ENCODE results near the gene SPPL3. TPM values are rescaled to one million over a fixed set of nuclear protein-coding genes. Genes with fewer than 3 reads are reported as not detected.

SPPL3 gene
- total and polyA plus RNA-seq, 4 donors = 18.9 to 108 (median 67.8) TPM

DNA sequence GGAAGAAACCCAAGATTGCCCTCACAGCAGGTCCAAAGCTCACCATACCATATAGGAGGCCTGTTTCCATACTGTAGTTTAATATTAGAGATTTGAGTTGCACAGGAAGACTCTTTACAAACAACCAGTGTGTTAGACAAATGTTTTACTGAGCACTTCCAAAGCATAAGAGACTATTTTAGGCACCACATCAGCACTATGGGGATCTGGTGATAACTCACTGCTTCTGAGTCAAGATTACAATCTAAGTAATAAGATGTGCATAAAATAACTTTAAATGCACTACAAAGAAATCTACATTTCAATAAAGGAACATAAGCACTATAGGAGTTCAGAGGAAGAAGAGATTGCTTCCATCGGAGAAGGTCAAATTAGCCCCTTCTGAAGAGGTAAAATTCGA lies 71.4 kb downstream of the SPPL3 start:
- DNase-seq (ENCODE audit: low read depth in 4 of 6, low spot score in 6 of 6) = no peak
- 96% methylated on average over 2 of the region's 2 CpGs for WGBS (ENCODE audit: insufficient coverage)
- Histone ChIP-seq H3K27me3 (ENCODE audit: control insufficient read depth, insufficient read depth, low read length) (no peaks in the 10 kb centered on the region), H3K9me3 (ENCODE audit: control insufficient read depth, insufficient read depth, low read length) (no peaks in the 10 kb centered on the region), H3K36me3 (ENCODE audit: control insufficient read depth, insufficient read depth, low read length) (no peaks in the 10 kb centered on the region), H3K4me1 (ENCODE audit: control insufficient read depth, insufficient read depth, low read length) (peaks cover 7% of the 10 kb centered on the region), H3K27ac (ENCODE audit: low read depth, low read length) (no peak overlapping the region), H3K4me3 (ENCODE audit: low read depth, low read length) (no peak overlapping the region)

DNA sequence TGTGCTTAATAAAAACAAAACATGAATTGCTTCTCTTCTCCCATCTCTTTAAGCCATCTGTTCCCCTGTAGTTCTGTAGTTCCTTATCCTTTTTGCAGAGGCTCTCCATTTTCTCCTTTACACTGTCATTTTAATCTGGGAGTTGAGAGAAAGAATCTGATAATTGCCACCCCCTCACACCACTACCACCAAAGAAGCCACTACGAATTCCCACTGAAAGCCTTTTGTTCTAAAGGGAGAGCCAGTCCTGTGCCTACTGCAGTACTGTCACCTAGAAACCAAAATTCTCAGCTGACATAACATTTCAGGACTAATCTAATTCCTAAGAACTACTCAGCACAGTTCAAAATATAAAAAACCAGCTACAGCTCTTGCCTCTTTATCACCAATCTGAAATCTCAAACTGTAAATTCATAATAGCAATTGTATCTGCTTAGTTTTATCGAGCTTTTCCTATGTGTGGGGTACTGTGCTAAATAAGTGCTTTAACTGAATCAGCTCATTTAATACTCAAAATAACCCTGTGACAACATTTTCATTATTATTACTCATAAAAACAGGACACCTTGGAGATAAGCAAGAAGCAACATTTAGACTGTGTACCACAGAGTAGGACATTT lies 72.4 kb downstream of the SPPL3 start:
- no peaks in the 10 kb centered on the region for H3K9me3 ChIP-seq (ENCODE audit: control insufficient read depth, insufficient read depth, low read length)
- H3K4me1 ChIP-seq (ENCODE audit: control insufficient read depth, insufficient read depth, low read length) = peaks cover 7% of the 10 kb centered on the region
- DNase-seq (ENCODE audit: low read depth in 4 of 6, low spot score in 6 of 6) = no peak
- H3K27ac ChIP-seq (ENCODE audit: low read depth, low read length) = no peak overlapping the region
- H3K36me3 ChIP-seq (ENCODE audit: control insufficient read depth, insufficient read depth, low read length) = no peaks in the 10 kb centered on the region
- no peaks in the 10 kb centered on the region for H3K27me3 ChIP-seq (ENCODE audit: control insufficient read depth, insufficient read depth, low read length)
- no peak overlapping the region for H3K4me3 ChIP-seq (ENCODE audit: low read depth, low read length)
- WGBS (ENCODE audit: insufficient coverage) = 13% methylated on average over 1 of the region's 2 CpGs

DNA sequence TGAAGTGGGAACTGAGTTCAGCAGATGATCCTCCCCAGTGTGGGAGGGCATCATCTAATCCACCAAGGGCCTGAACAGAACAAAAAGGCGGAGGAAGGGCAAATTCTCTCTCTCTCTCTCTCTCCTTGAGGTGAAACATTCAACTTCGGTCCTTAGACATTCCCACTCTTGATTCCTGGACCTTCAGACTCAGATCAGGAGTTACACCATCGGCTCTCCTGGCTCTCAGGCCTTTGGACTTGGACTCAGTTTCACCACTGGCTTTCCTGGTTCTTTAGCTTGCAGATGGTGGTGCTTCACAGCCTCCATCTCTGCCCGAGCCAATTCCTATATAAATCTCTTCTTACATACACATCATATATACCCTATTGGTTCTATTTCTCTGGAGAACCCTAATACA lies 73.2 kb downstream of the SPPL3 start:
- no peak overlapping the region for H3K4me3 ChIP-seq (ENCODE audit: low read depth, low read length)
- H3K9me3 ChIP-seq (ENCODE audit: control insufficient read depth, insufficient read depth, low read length) = no peaks in the 10 kb centered on the region
- H3K27ac ChIP-seq (ENCODE audit: low read depth, low read length) = no peak overlapping the region
- DNase-seq (ENCODE audit: low read depth in 4 of 6, low spot score in 6 of 6) = no peak
- no peaks in the 10 kb centered on the region for H3K36me3 ChIP-seq (ENCODE audit: control insufficient read depth, insufficient read depth, low read length)
- WGBS (ENCODE audit: insufficient coverage) = 89% methylated on average over 4 of the region's 4 CpGs
- H3K27me3 ChIP-seq (ENCODE audit: control insufficient read depth, insufficient read depth, low read length) = no peaks in the 10 kb centered on the region
- H3K4me1 ChIP-seq (ENCODE audit: control insufficient read depth, insufficient read depth, low read length) = peaks cover 4% of the 10 kb centered on the region

DNA sequence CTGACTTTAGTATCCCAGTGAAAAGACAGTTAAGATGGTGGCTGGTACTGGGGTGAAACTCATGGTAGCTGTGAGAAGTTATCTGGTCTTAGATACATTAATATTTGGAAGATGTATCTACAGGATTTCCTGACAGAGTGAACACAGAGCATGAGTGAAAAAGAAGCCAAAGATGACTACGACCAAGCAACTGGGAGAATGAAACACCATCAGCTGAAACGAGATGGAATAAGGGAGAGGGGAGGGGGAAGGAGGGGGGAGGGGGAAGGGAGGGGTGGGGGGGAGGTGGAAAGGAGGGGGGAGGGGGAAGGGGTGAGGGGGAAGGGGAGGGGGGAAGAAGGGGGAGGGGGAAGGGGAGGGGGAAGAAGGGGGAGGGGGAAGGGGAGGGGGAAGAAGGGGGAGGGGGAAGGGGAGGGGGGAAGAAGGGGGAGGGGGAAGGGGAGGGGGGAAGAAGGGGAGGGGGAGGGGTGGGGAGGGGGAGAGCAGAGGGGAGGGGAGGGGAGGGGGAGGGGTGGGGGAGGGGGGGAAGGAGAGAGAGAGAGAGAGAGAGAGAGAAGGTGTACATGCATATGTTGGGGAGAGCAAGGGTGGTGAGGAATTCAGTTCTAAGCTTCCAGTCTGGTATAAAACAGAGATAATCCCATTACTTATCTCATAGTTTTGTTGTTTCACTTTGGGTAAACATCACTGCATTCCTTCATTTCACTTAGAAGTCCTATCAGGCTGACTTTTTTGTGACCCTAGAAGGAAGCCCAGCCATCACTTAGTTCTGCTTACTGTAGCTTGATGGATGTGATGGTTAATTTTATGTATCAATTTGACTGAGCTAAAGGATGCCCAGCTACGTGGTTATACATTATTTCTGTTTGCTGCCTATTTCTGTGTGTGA lies 73.9 kb downstream of the SPPL3 start:
- Histone ChIP-seq H3K27me3 (ENCODE audit: control insufficient read depth, insufficient read depth, low read length) (no peaks in the 10 kb centered on the region), H3K4me3 (ENCODE audit: low read depth, low read length) (no peak overlapping the region), H3K4me1 (ENCODE audit: control insufficient read depth, insufficient read depth, low read length) (peaks cover 4% of the 10 kb centered on the region), H3K36me3 (ENCODE audit: control insufficient read depth, insufficient read depth, low read length) (no peaks in the 10 kb centered on the region), H3K27ac (ENCODE audit: low read depth, low read length) (no peak overlapping the region), H3K9me3 (ENCODE audit: control insufficient read depth, insufficient read depth, low read length) (no peaks in the 10 kb centered on the region)
- no CpG with 5 or more reads among the region's 3 CpGs for WGBS (ENCODE audit: insufficient coverage)
- DNase-seq (ENCODE audit: low read depth in 4 of 6, low spot score in 6 of 6) = no peak

- Histone ChIP-seq H3K27me3 (ENCODE audit: control insufficient read depth, insufficient read depth, low read length) (no peaks in the 10 kb centered on the region), H3K4me1 (ENCODE audit: control insufficient read depth, insufficient read depth, low read length) (no peaks in the 10 kb centered on the region), H3K9me3 (ENCODE audit: control insufficient read depth, insufficient read depth, low read length) (no peaks in the 10 kb centered on the region), H3K27ac (ENCODE audit: low read depth, low read length) (no peak overlapping the region), H3K36me3 (ENCODE audit: control insufficient read depth, insufficient read depth, low read length) (no peaks in the 10 kb centered on the region), H3K4me3 (ENCODE audit: low read depth, low read length) (no peak overlapping the region)
- 94% methylated on average over 2 of the region's 4 CpGs for WGBS (ENCODE audit: insufficient coverage)
- DNase-seq (ENCODE audit: low read depth in 4 of 6, low spot score in 6 of 6) = no peak
Observed at GRCh38 chr12:120826335-120826734, 77.8 kb downstream of the SPPL3 start.

DNA sequence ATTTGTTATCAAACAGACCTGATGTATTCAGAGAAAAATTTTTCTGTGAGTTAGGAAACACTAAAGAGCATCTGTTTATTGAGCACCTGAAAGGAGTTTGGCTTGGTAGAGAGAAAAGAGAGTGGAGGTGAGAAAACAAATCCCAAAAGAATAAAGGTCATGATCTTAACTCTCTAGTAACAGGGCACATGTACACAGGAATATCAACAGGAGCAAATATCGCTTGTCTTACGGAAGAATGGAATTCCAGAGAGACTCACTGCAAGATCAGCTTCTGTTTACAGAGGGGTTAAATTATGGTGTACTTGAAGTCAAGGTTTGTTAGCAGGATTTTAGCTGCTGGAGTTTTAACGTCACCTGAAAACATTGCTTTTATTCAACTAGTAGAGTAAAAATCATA lies 78.8 kb downstream of the SPPL3 start:
- H3K9me3 ChIP-seq (ENCODE audit: control insufficient read depth, insufficient read depth, low read length) = no peaks in the 10 kb centered on the region
- H3K27ac ChIP-seq (ENCODE audit: low read depth, low read length) = no peak overlapping the region
- DNase-seq (ENCODE audit: low read depth in 4 of 6, low spot score in 6 of 6) = no peak
- no peaks in the 10 kb centered on the region for H3K27me3 ChIP-seq (ENCODE audit: control insufficient read depth, insufficient read depth, low read length)
- H3K4me3 ChIP-seq (ENCODE audit: low read depth, low read length) = no peak overlapping the region
- WGBS (ENCODE audit: insufficient coverage) = 87% methylated on average over 2 of the region's 3 CpGs
- no peaks in the 10 kb centered on the region for H3K36me3 ChIP-seq (ENCODE audit: control insufficient read depth, insufficient read depth, low read length)
- H3K4me1 ChIP-seq (ENCODE audit: control insufficient read depth, insufficient read depth, low read length) = no peaks in the 10 kb centered on the region

- WGBS (ENCODE audit: insufficient coverage) = 37% methylated on average over 5 of the region's 9 CpGs
- Histone ChIP-seq H3K4me3 (ENCODE audit: low read depth, low read length) (no peak overlapping the region), H3K9me3 (ENCODE audit: control insufficient read depth, insufficient read depth, low read length) (no peaks in the 10 kb centered on the region), H3K27ac (ENCODE audit: low read depth, low read length) (no peak overlapping the region), H3K27me3 (ENCODE audit: control insufficient read depth, insufficient read depth, low read length) (no peaks in the 10 kb centered on the region), H3K36me3 (ENCODE audit: control insufficient read depth, insufficient read depth, low read length) (no peaks in the 10 kb centered on the region), H3K4me1 (ENCODE audit: control insufficient read depth, insufficient read depth, low read length) (no peaks in the 10 kb centered on the region)
- DNase-seq (ENCODE audit: low read depth in 4 of 6, low spot score in 6 of 6) = no peak
Observed at GRCh38 chr12:120822832-120823503, 81.2 kb downstream of the SPPL3 start.

DNA sequence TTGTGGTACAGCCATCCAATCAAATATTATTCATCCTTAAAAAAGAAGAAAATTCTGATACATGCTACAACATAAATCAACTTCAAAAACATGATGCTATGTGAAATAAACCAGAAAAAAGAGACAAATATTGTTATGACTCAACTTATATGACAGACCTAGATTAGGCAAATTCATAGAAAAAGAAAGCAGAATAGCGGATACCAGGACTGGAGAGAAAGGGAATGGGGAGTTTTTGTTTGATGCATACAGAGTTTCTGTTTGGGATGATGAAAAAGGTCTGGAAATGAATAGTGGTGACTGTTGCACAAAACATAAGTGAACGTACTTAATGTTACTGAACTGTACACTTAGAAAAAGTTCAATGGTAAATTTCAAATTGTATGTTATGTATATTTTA lies 82.3 kb downstream of the SPPL3 start:
- H3K4me3 ChIP-seq (ENCODE audit: low read depth, low read length) = no peak overlapping the region
- no peak for DNase-seq (ENCODE audit: low read depth in 4 of 6, low spot score in 6 of 6)
- no peaks in the 10 kb centered on the region for H3K9me3 ChIP-seq (ENCODE audit: control insufficient read depth, insufficient read depth, low read length)
- 80% methylated on average over 1 of the region's 2 CpGs for WGBS (ENCODE audit: insufficient coverage)
- peaks cover 3% of the 10 kb centered on the region for H3K4me1 ChIP-seq (ENCODE audit: control insufficient read depth, insufficient read depth, low read length)
- no peaks in the 10 kb centered on the region for H3K36me3 ChIP-seq (ENCODE audit: control insufficient read depth, insufficient read depth, low read length)
- no peaks in the 10 kb centered on the region for H3K27me3 ChIP-seq (ENCODE audit: control insufficient read depth, insufficient read depth, low read length)
- no peak overlapping the region for H3K27ac ChIP-seq (ENCODE audit: low read depth, low read length)

GRCh38 chr12:120820884-120821510 lies 83.2 kb downstream of the SPPL3 start:
- WGBS (ENCODE audit: insufficient coverage) = 62% methylated on average over 3 of the region's 7 CpGs
- H3K4me1 ChIP-seq (ENCODE audit: control insufficient read depth, insufficient read depth, low read length) = peaks cover 5% of the 10 kb centered on the region
- no peaks in the 10 kb centered on the region for H3K9me3 ChIP-seq (ENCODE audit: control insufficient read depth, insufficient read depth, low read length)
- peak in 1 of 6 donors; percentile 24 for DNase-seq (ENCODE audit: low read depth in 4 of 6, low spot score in 6 of 6)
- no peaks in the 10 kb centered on the region for H3K27me3 ChIP-seq (ENCODE audit: control insufficient read depth, insufficient read depth, low read length)
- H3K27ac ChIP-seq (ENCODE audit: low read depth, low read length) = no peak overlapping the region
- no peak overlapping the region for H3K4me3 ChIP-seq (ENCODE audit: low read depth, low read length)
- no peaks in the 10 kb centered on the region for H3K36me3 ChIP-seq (ENCODE audit: control insufficient read depth, insufficient read depth, low read length)
